ENCODE data around the gene PTCH2.
"Not testable (repeated sequence)": the region's sequence is repeated elsewhere in the genome, so short reads cannot be mapped to it uniquely, and the experiment has no call there.

PTCH2 gene

GRCh38 chr1:44842486-44842861 is 579 bp downstream of the PTCH2 start:
- DNase-seq (ENCODE audit: low read depth): no peak

GRCh38 chr1:44839576-44839975 is 3.5 kb downstream of the PTCH2 start:
- no peak for DNase-seq (ENCODE audit: low read depth)

- not testable (repeated sequence) for DNase-seq (ENCODE audit: low read depth)
Measured at GRCh38 chr1:44838294-44838693, 4.8 kb downstream of the PTCH2 start.

GRCh38 chr1:44835738-44836675 is 7.0 kb downstream of the PTCH2 start:
- DNase-seq (ENCODE audit: low read depth): peak; percentile 79

- DNase-seq (ENCODE audit: low read depth): no peak
Measured at GRCh38 chr1:44834328-44834727, 8.7 kb downstream of the PTCH2 start.

- DNase-seq (ENCODE audit: low read depth): no peak
Measured at GRCh38 chr1:44832056-44832705, 10.9 kb downstream of the PTCH2 start.

- no peak for DNase-seq (ENCODE audit: low read depth)
Measured at GRCh38 chr1:44831516-44831915, 11.5 kb downstream of the PTCH2 start.

- DNase-seq (ENCODE audit: low read depth): no peak
Measured at GRCh38 chr1:44830900-44831304, 12.2 kb downstream of the PTCH2 start.

GRCh38 chr1:44829506-44830384 is 13.3 kb downstream of the PTCH2 start:
- DNase-seq (ENCODE audit: low read depth): no peak

GRCh38 chr1:44828841-44829440 is 14.1 kb downstream of the PTCH2 start:
- DNase-seq (ENCODE audit: low read depth): no peak

GRCh38 chr1:44828003-44828651 is 14.9 kb downstream of the PTCH2 start:
- no peak for DNase-seq (ENCODE audit: low read depth)

GRCh38 chr1:44827197-44828002 is 15.7 kb downstream of the PTCH2 start:
- no peak for DNase-seq (ENCODE audit: low read depth)

GRCh38 chr1:44826375-44827196 is 16.5 kb downstream of the PTCH2 start:
- DNase-seq (ENCODE audit: low read depth): no peak

- DNase-seq (ENCODE audit: low read depth): not testable (repeated sequence)
Measured at GRCh38 chr1:44824392-44824791, 18.7 kb downstream of the PTCH2 start.

GRCh38 chr1:44822981-44823451 is 20.0 kb downstream of the PTCH2 start:
- no peak for DNase-seq (ENCODE audit: low read depth)

- no peak for DNase-seq (ENCODE audit: low read depth)
Measured at GRCh38 chr1:44822131-44822701, 20.8 kb downstream of the PTCH2 start.

GRCh38 chr1:44821240-44821715 is 21.8 kb downstream of the PTCH2 start:
- DNase-seq (ENCODE audit: low read depth): no peak

- no peak for DNase-seq (ENCODE audit: low read depth)
Measured at GRCh38 chr1:44820328-44821239, 22.5 kb downstream of the PTCH2 start.
